Endothelial cell of umbilical vein (primary cell): Measurements from ENCODE around the gene BACH2. TPM values are rescaled to one million over a fixed set of nuclear protein-coding genes. Genes with fewer than 3 reads are reported as not detected.

Source experiments
- BruUV-seq: library from RNA; stranded (reverse); fragments of 400-500 nt; replicated peaks from 2 replicates; lab custom pipeline; 2021; lab: Mats Ljungman, UMichigan
- CTCF ChIA-PET: fragments of 300-600, 350-600 bp; sonication (Branson Sonifier 250); formaldehyde crosslinking; loops from one replicate; lab custom pipeline; 2021; ENCODE audit warnings: antibody characterized with exemption, inconsistent platforms; lab: Charles Lee
- POLR2A ChIA-PET: fragments of 300-600, 350-600 bp; sonication (Branson Sonifier 250); formaldehyde crosslinking; loops from one replicate; lab custom pipeline; 2021; ENCODE audit warnings: antibody characterized with exemption, inconsistent platforms; lab: Charles Lee
- DNase-seq: peaks from one replicate; pipeline ENCODE4 v3.0.0-alpha.2; 2011; ENCODE audit warnings: low read depth, low spot score
- FAIRE-seq: peaks from 2 replicates; lab custom pipeline; 2011; peaks lifted over from hg19 to GRCh38; lab: Jason Lieb, UNC
- H2AFZ ChIP-seq: 2 replicates; pipeline ENCODE4 v1.6.0; 2012; ENCODE audit warnings: low read depth, low read length, control low read depth, inconsistent platforms
- H3K27ac ChIP-seq: 2 replicates; pipeline ENCODE4 v1.5.1; 2011; ENCODE audit warnings: low read depth, mild to moderate bottlenecking, control low read depth, low read length, moderate library complexity; ENCODE audit not compliant: insufficient read depth
- H3K27me3 ChIP-seq, 2 experiments: 2 replicates each; pipeline versions ENCODE4 v1.6.0 to v1.6.1; 2011; ENCODE audit warnings: low read length in 2 of 2, mixed read lengths in 1 of 2; ENCODE audit not compliant: control insufficient read depth in 2 of 2, insufficient read depth in 2 of 2
- H3K36me3 ChIP-seq, 2 experiments: 2 replicates in 1 of 2; 3 replicates in 1 of 2; pipeline ENCODE4 v1.5.1; 2011; ENCODE audit warnings: low read length in 2 of 2, mild to moderate bottlenecking in 1 of 2, moderate library complexity in 1 of 2; ENCODE audit not compliant: control insufficient read depth in 2 of 2, insufficient read depth in 2 of 2; ENCODE audit errors: extremely low read depth in 1 of 2
- H3K4me1 ChIP-seq: 3 replicates; pipeline ENCODE4 v1.5.1; 2011; ENCODE audit warnings: mild to moderate bottlenecking, low read length; ENCODE audit not compliant: control insufficient read depth, insufficient read depth; ENCODE audit errors: extremely low read depth
- H3K4me2 ChIP-seq: 2 replicates; pipeline ENCODE4 v1.6.1; 2011; ENCODE audit warnings: low read length, control low read depth, mixed read lengths; ENCODE audit not compliant: insufficient read depth
- H3K4me3 ChIP-seq, 3 experiments: fragments of 200-600 bp in 1 of 3; sonication (generic), shearing (Covaris generic) in 1 of 3; replicated peaks in 1 of 3; 2 replicates each; pipeline ENCODE4 v1.5.1; 2011 to 2016; ENCODE audit warnings: control low read depth in 3 of 3, low read length in 3 of 3, mild to moderate bottlenecking in 2 of 3, inconsistent platforms in 1 of 3, low read depth in 1 of 3, moderate library complexity in 1 of 3; ENCODE audit not compliant: insufficient read depth in 1 of 3
- H3K79me2 ChIP-seq: 2 replicates; pipeline ENCODE4 v1.6.0; 2012; ENCODE audit warnings: low read length, inconsistent platforms; ENCODE audit not compliant: control insufficient read depth, insufficient read depth
- H3K9ac ChIP-seq: replicated peaks from 2 replicates; pipeline ENCODE3; 2011; ENCODE audit warnings: low read length, control low read depth; ENCODE audit not compliant: insufficient read depth; ENCODE audit errors: extremely low read depth
- H3K9me1 ChIP-seq: replicated peaks from 3 replicates; pipeline ENCODE4 v1.6.0; 2011; ENCODE audit warnings: mild to moderate bottlenecking, low read length; ENCODE audit not compliant: control insufficient read depth, insufficient read depth; ENCODE audit errors: extremely low read depth
- H3K9me3 ChIP-seq: replicated peaks from 2 replicates; pipeline ENCODE4 v1.5.1; 2012; ENCODE audit warnings: low read length, inconsistent platforms; ENCODE audit not compliant: control insufficient read depth, insufficient read depth
- H4K20me1 ChIP-seq: replicated peaks from 2 replicates; pipeline ENCODE3; 2011; ENCODE audit warnings: mild to moderate bottlenecking, low read length; ENCODE audit not compliant: control insufficient read depth, insufficient read depth; ENCODE audit errors: extremely low read depth
- EZH2 ChIP-seq: IDR thresholded peaks from 2 replicates; pipeline ENCODE4 v1.6.1; 2012; ENCODE audit warnings: borderline replicate concordance, low read depth, mild to moderate bottlenecking, moderate library complexity, low read length, inconsistent platforms; ENCODE audit not compliant: severe bottlenecking
- GATA2 ChIP-seq: IDR thresholded peaks from 2 replicates; pipeline ENCODE4 v1.7.0; 2011; ENCODE audit warnings: low read depth, mild to moderate bottlenecking, moderate library complexity, mixed read lengths, low read length; ENCODE audit not compliant: insufficient read length, insufficient read depth
- JUN ChIP-seq: IDR thresholded peaks from 2 replicates; pipeline ENCODE4 v1.6.1; 2011; ENCODE audit warnings: borderline replicate concordance, low read depth; ENCODE audit not compliant: insufficient read length, insufficient read depth
- MYC ChIP-seq: IDR thresholded peaks from one replicate; pipeline ENCODE4 v1.6.1; 2011; ENCODE audit warnings: mild to moderate bottlenecking, low read depth, low read length
- POLR2AphosphoS5 ChIP-seq: IDR thresholded peaks from 2 replicates; pipeline ENCODE4 v1.6.1; 2012; ENCODE audit warnings: low read depth, mild to moderate bottlenecking, control low read depth, low read length, moderate library complexity; ENCODE audit not compliant: insufficient read depth
- dilution Hi-C: fragments of 300-500 bp; cut with MboI; formaldehyde crosslinking; loops from one replicate; pipeline ENCODE4 v1.15.0; 2019; ENCODE audit warnings: low sequenced_read_pairs; ENCODE audit not compliant: extremely low pct_ligation_motif_present
- intact Hi-C: fragments of 100-400 bp; cut with micrococcal nuclease; formaldehyde crosslinking; loops from one replicate; pipeline ENCODE4 v1.10.0; 2022
- polyA plus RNA-seq, 4 experiments: library from polyadenylated mRNA; depleted of rRNA in 3 of 4; stranded (reverse) in 3 of 4; unstranded in 1 of 4; fragments of >200 nt; gene quantifications; 2 replicates each; pipeline versions ENCODE4 v1.2.1 to v1.2.3, GENCODE V29; 2011 to 2012; ENCODE audit warnings: missing spikeins in 1 of 4
- total RNA-seq: library from RNA; stranded (reverse); gene quantifications from 2 replicates; pipeline ENCODE4 v1.2.3, GENCODE V29; 2021
- TF ChIP-seq, protein P1 (sequence below), 2 donors: IDR thresholded peaks; 1 replicate in 1 of 2; 2 replicates in 1 of 2; pipeline ENCODE4 v1.5.1; 2011; ENCODE audit warnings: low read length in 2 of 2, mild to moderate bottlenecking in 2 of 2, moderate library complexity in 2 of 2, control low read depth in 1 of 2, inconsistent platforms in 1 of 2, low read depth in 1 of 2; ENCODE audit not compliant: insufficient read depth in 1 of 2; ENCODE audit errors: extremely low read depth in 1 of 2
- TF ChIP-seq, protein P2 (sequence below): IDR thresholded peaks from 2 replicates; pipeline ENCODE4 v1.6.1; 2011; ENCODE audit not compliant: insufficient read depth, insufficient read length

BACH2 gene
- total and polyA plus RNA-seq, 2 donors (not counting 3 experiments of a cell fraction or from before 2014, with no cell fraction given): 1.7 to 5.6 TPM

DNA sequence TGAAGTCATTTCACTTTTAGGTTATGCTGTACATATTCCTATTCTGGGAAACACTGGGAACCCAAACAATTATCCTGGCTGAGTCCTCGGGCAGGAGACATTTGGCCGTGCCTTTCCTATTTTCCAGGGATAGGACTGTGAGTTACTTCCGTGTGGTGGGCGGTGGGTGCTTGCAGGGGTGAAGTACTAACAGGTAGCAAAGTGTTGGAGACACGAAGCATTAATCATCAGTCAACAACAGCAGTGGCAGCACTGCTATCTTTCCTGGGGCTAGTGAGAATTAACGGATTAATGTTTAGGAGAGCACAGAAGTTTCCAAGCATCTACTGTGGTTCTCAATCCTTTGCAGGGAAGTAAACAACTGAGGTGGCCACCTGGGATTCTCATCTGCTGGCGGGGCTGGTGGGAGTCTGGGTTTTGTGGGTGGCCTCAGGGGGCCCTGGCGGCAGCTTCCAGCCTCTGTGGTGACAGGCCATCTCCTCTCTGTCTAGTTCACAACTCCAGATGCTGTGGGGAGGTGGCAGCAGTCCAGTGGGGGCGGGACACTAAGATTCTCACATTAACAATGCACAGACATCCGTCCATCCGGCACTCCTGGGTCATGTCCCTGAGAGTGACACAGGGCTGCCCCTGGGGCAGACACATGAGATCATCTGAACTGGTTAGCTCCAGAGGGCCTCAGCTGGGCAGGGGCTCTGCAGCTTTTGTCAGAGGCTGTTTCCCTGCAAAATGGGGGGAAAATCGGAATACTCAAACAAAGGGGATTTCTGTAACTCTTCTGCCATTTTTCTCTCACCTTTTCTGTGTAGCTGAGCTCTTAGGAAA lies 311.5 kb downstream of the BACH2 start:
- no peaks in the 10 kb centered on the region for H4K20me1 ChIP-seq
- no peaks in the 10 kb centered on the region for H3K4me1 ChIP-seq
- no peaks in the 10 kb centered on the region for H3K36me3 ChIP-seq
- H3K79me2 ChIP-seq: no peaks in the 10 kb centered on the region
- H3K27ac ChIP-seq: no peak overlapping the region
- BruUV-seq: no TSS peak
- H3K4me2 ChIP-seq: no peak overlapping the region
- H2AFZ ChIP-seq: no peak overlapping the region
- ChIA-PET CTCF (interaction anchor here (2.5 kb wide), 1 partner anchor 45 kb away, joined by 10 read pairs; no protein-coding TSS in a partner anchor), POLR2A (no interaction called here)
- no peaks in the 10 kb centered on the region for H3K9me3 ChIP-seq
- TF ChIP-seq JUN (no peak), GATA2 (no peak), MYC (no peak)
- TF ChIP-seq, protein P1, sequence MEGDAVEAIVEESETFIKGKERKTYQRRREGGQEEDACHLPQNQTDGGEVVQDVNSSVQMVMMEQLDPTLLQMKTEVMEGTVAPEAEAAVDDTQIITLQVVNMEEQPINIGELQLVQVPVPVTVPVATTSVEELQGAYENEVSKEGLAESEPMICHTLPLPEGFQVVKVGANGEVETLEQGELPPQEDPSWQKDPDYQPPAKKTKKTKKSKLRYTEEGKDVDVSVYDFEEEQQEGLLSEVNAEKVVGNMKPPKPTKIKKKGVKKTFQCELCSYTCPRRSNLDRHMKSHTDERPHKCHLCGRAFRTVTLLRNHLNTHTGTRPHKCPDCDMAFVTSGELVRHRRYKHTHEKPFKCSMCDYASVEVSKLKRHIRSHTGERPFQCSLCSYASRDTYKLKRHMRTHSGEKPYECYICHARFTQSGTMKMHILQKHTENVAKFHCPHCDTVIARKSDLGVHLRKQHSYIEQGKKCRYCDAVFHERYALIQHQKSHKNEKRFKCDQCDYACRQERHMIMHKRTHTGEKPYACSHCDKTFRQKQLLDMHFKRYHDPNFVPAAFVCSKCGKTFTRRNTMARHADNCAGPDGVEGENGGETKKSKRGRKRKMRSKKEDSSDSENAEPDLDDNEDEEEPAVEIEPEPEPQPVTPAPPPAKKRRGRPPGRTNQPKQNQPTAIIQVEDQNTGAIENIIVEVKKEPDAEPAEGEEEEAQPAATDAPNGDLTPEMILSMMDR (IDR thresholded peaks at IDR 0.05; ENCODE audit: extremely low read depth in 1 of 2, insufficient read depth in 1 of 2, low read depth in 1 of 2, low read length in 2 of 2): no peak
- H3K27me3 ChIP-seq: peaks cover 0 to 1% of the 10 kb centered on the region in 2 experiments
- no peak overlapping the region for H3K4me3 ChIP-seq
- dilution Hi-C loops (no loop called here), intact Hi-C loops (no loop called here)
- no peaks in the 10 kb centered on the region for H3K9me1 ChIP-seq
- H3K9ac ChIP-seq: no peak overlapping the region
- FAIRE-seq (no peak), DNase-seq (no peak)

DNA sequence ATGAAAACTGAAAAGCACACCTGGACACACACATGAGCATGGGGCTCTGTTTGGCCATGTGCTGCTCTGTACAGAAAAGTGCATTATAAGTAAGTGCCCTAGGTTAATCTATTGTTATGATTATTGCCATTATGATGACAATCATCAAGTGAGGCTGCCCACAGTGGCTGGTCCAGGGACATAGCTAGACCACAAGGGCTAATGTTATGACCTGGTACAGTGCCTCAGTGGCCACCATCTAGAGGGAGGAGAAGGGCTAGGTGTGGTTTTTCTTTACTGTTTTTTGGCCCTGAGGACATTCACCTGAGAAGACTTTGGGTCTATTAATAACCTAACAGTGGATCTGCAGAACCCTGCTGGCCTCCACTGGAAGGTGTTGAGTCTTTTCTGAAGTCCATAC lies 316.3 kb downstream of the BACH2 start:
- Histone ChIP-seq H3K4me3 (no peak overlapping the region), H3K36me3 (no peaks in the 10 kb centered on the region), H3K9me3 (no peaks in the 10 kb centered on the region), H3K27me3 (peaks cover 0 to 4% of the 10 kb centered on the region in 2 experiments), H3K9me1 (no peaks in the 10 kb centered on the region), H4K20me1 (peaks cover 2% of the 10 kb centered on the region), H3K27ac (no peak overlapping the region), H3K79me2 (no peaks in the 10 kb centered on the region), H3K4me2 (no peak overlapping the region), H2AFZ (no peak overlapping the region), H3K9ac (no peak overlapping the region), H3K4me1 (no peaks in the 10 kb centered on the region)
- intact Hi-C loops: no loop called here
- DNase-seq (no peak), FAIRE-seq (no peak)
- POLR2A ChIA-PET: no interaction called here
- CTCF ChIA-PET: no interaction called here
- dilution Hi-C loops: no loop called here
- BruUV-seq: no TSS peak
- TF ChIP-seq, protein P2, sequence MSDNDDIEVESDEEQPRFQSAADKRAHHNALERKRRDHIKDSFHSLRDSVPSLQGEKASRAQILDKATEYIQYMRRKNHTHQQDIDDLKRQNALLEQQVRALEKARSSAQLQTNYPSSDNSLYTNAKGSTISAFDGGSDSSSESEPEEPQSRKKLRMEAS: no peak
- no peak for TF ChIP-seq EZH2
- TF ChIP-seq POLR2AphosphoS5: no peak
- TF ChIP-seq, protein P1 (IDR thresholded peaks at IDR 0.05; ENCODE audit: extremely low read depth in 1 of 2, insufficient read depth in 1 of 2, low read depth in 1 of 2, low read length in 2 of 2): no peak
